DMS79 (cell line): Measurements from ENCODE around the gene SLC41A3.
"Not testable (repeated sequence)": the region's sequence is repeated elsewhere in the genome, so short reads cannot be mapped to it uniquely, and the experiment has no call there.

Experiments
- DNase-seq: peaks from one replicate; lab custom pipeline; 2025; lab: John Stamatoyannopoulos, UW

Gene SLC41A3

GRCh38 chr3:125957674-125958510, 126.0 kb downstream of the SLC41A3 start:
- DNase-seq: no peak

GRCh38 chr3:125957020-125957419, 126.9 kb downstream of the SLC41A3 start:
- DNase-seq: not testable (repeated sequence)
